IPS DF 6.9 (cell line): Measurements from ENCODE around the gene CLK1.
A peak's percentile ranks its signal among the peaks of the same experiment; 100 is the strongest.
"Not testable (repeated sequence)": the region's sequence is repeated elsewhere in the genome, so short reads cannot be mapped to it uniquely, and the experiment has no call there.

Experiments used
- DNase-seq: peaks from one replicate; pipeline ENCODE4 v3.0.0-alpha.2; 2013; ENCODE audit warnings: low read depth, low spot score
- H3K27ac ChIP-seq: one replicate; pipeline ENCODE4 v1.5.1; 2013; ENCODE audit warnings: low read length, control low read depth
- H3K27me3 ChIP-seq: 2 replicates; pipeline ENCODE4 v1.6.1; 2013; ENCODE audit warnings: mild to moderate bottlenecking, low read length; ENCODE audit not compliant: control insufficient read depth, insufficient read depth
- H3K36me3 ChIP-seq: 2 replicates; pipeline ENCODE4 v1.6.1; 2013; ENCODE audit warnings: low read length; ENCODE audit not compliant: control insufficient read depth, insufficient read depth
- H3K4me1 ChIP-seq: 2 replicates; pipeline ENCODE4 v1.6.1; 2013; ENCODE audit warnings: low read length; ENCODE audit not compliant: control insufficient read depth, insufficient read depth
- H3K4me3 ChIP-seq: 2 replicates; pipeline ENCODE4 v1.5.1; 2013; ENCODE audit warnings: mild to moderate bottlenecking, low read length
- H3K9me3 ChIP-seq: 2 replicates; pipeline ENCODE4 v1.6.1; 2013; ENCODE audit warnings: low read length, inconsistent platforms; ENCODE audit not compliant: control insufficient read depth, insufficient read depth
- WGBS: extraction: QIAGEN DNeasy Blood & Tissue Kit; methylation state at CpG from one replicate; pipeline ENCODE4 v1.1.7; 2013; ENCODE audit warnings: mixed read lengths, missing lambda C conversion rate; ENCODE audit not compliant: insufficient read length, insufficient coverage; 5-methylcytosine and 5-hydroxymethylcytosine counted together

CLK1 gene

GRCh38 chr2:200864176-200865034 lies at the start of gene CLK1:
Gene CLK1, minus strand, starts transcription at chr2:200864658. Its CDS starts 2,796 bp downstream, at chr2:200861862.
- no peaks in the 10 kb centered on the region for H3K9me3 ChIP-seq
- peak within 1 kb of the TSS; percentile 73 for H3K4me3 ChIP-seq
- no peaks in the 10 kb centered on the region for H3K27me3 ChIP-seq
- H3K4me1 ChIP-seq = no peaks in the 10 kb centered on the region
- no peaks in the 10 kb centered on the region; the same call in 1 of the 2 replicates for H3K36me3 ChIP-seq
- no CpG with 5 or more reads among the region's 89 CpGs for WGBS
- DNase-seq = peak; percentile 61
- no peak within 1 kb of the TSS for H3K27ac ChIP-seq

GRCh38 chr2:200913654-200914053 lies 49.2 kb upstream of the CLK1 start:
- Histone ChIP-seq H3K27me3 (no peaks in the 10 kb centered on the region), H3K4me3 (no peak overlapping the region), H3K9me3 (no peaks in the 10 kb centered on the region), H3K27ac (no peak overlapping the region), H3K4me1 (no peaks in the 10 kb centered on the region), H3K36me3 (peaks cover 15% of the 10 kb centered on the region; the same call in 1 of the 2 replicates)
- no peak for DNase-seq

- H3K9me3 ChIP-seq = no peaks in the 10 kb centered on the region
- 100% methylated on average over 2 of the region's 4 CpGs for WGBS
Observed at GRCh38 chr2:200909958-200910357, 45.5 kb upstream of the CLK1 start.

GRCh38 chr2:200905618-200906296 lies 41.3 kb upstream of the CLK1 start:
- Histone ChIP-seq H3K36me3 (peaks cover 3% of the 10 kb centered on the region; the same call in 1 of the 2 replicates), H3K27ac (no peak overlapping the region), H3K4me1 (no peaks in the 10 kb centered on the region), H3K9me3 (no peaks in the 10 kb centered on the region), H3K27me3 (no peaks in the 10 kb centered on the region), H3K4me3 (no peak overlapping the region)
- no CpG with 5 or more reads among the region's 2 CpGs for WGBS
- DNase-seq = peak; percentile 35

More at GRCh38 chr2:200909958-200910357, 45.5 kb upstream of the CLK1 start:
- Histone ChIP-seq H3K4me1 (no peaks in the 10 kb centered on the region), H3K4me3 (no peak overlapping the region), H3K27ac (no peak overlapping the region), H3K36me3 (peaks cover 8% of the 10 kb centered on the region; the same call in 1 of the 2 replicates), H3K27me3 (no peaks in the 10 kb centered on the region)
- no peak for DNase-seq

GRCh38 chr2:200901459-200902072 lies 37.1 kb upstream of the CLK1 start:
- Histone ChIP-seq H3K9me3 (no peaks in the 10 kb centered on the region), H3K27me3 (no peaks in the 10 kb centered on the region), H3K4me3 (no peak overlapping the region), H3K27ac (no peak overlapping the region), H3K36me3 (peaks cover 17% of the 10 kb centered on the region; the same call in 1 of the 2 replicates), H3K4me1 (no peaks in the 10 kb centered on the region)
- DNase-seq = peak; percentile 73
- no CpG with 5 or more reads among the region's 4 CpGs for WGBS

- Histone ChIP-seq H3K4me1 (no peaks in the 10 kb centered on the region), H3K36me3 (peaks cover 24% of the 10 kb centered on the region; the same call in 1 of the 2 replicates), H3K27ac (no peak overlapping the region), H3K4me3 (no peak overlapping the region), H3K27me3 (no peaks in the 10 kb centered on the region), H3K9me3 (no peaks in the 10 kb centered on the region)
- no peak for DNase-seq
Observed at GRCh38 chr2:200899482-200899881, 35.0 kb upstream of the CLK1 start.

- H3K36me3 ChIP-seq = peaks cover 3% of the 10 kb centered on the region; the same call in 1 of the 2 replicates
- peak within 1 kb of the TSS; percentile 75 for H3K4me3 ChIP-seq
- H3K9me3 ChIP-seq = no peaks in the 10 kb centered on the region
- no peaks in the 10 kb centered on the region for H3K4me1 ChIP-seq
- H3K27ac ChIP-seq = no peak within 1 kb of the TSS
- DNase-seq = peak; percentile 99
- H3K27me3 ChIP-seq = no peaks in the 10 kb centered on the region
- no CpG with 5 or more reads among the region's 50 CpGs for WGBS
Observed at GRCh38 chr2:200888704-200889625, 24.5 kb upstream of the CLK1 start, which contains the start of the genes NIF3L1 and PPIL3. Gene NIF3L1, plus strand, starts transcription at chr2:200889371. Its CDS starts 2,573 bp downstream, at chr2:200891944. Gene PPIL3, minus strand, starts transcription at chr2:200889077. Its CDS starts 1,462 bp downstream, at chr2:200887615.

- H3K27me3 ChIP-seq, DNase-seq, H3K27ac ChIP-seq, H3K9me3 ChIP-seq, H3K4me3 ChIP-seq, H3K4me1 ChIP-seq, H3K36me3 ChIP-seq: not testable (repeated sequence)
- no CpG with 5 or more reads among the region's 2 CpGs for WGBS
Observed at GRCh38 chr2:200881715-200882249, 17.3 kb upstream of the CLK1 start.

GRCh38 chr2:200878289-200878880 lies 13.9 kb upstream of the CLK1 start:
- DNase-seq = no peak
- no peaks in the 10 kb centered on the region for H3K4me1 ChIP-seq
- no peak overlapping the region for H3K4me3 ChIP-seq
- H3K36me3 ChIP-seq = peaks cover 3% of the 10 kb centered on the region; the same call in 1 of the 2 replicates
- H3K27me3 ChIP-seq = no peaks in the 10 kb centered on the region
- H3K27ac ChIP-seq = no peak overlapping the region
- no CpG with 5 or more reads among the region's 2 CpGs for WGBS
- H3K9me3 ChIP-seq = no peaks in the 10 kb centered on the region
